SK-N-SH (cell line): Measurements from ENCODE around the gene STX18. TPM values are rescaled to one million over a fixed set of nuclear protein-coding genes. Genes with fewer than 3 reads are reported as not detected.

Experiments
- CTCF ChIA-PET: fragments of 300-600, 350-600 bp; formaldehyde crosslinking; extraction: SDS; loops from one replicate; lab custom pipeline; 2021; lab: Yijun Ruan, JAX
- POLR2A ChIA-PET: fragments of 350-600 bp; sonication (Branson Sonifier 250); formaldehyde crosslinking; extraction: SDS; loops from one replicate; lab custom pipeline; 2020; ENCODE audit warnings: antibody characterized with exemption, inconsistent platforms; lab: Yijun Ruan, JAX
- DNase-seq: peaks from one replicate; pipeline ENCODE4 v3.0.0; 2012
- H2AFZ ChIP-seq: fragments of 200-600 bp; sonication (generic); 2 replicates; pipeline ENCODE4 v1.8.1; 2016; ENCODE audit warnings: antibody characterized with exemption, mild to moderate bottlenecking, low read depth
- H3F3A ChIP-seq: fragments of 200-600 bp; sonication (generic); replicated peaks from 2 replicates; pipeline ENCODE3; 2016; ENCODE audit warnings: antibody characterized with exemption, mild to moderate bottlenecking; ENCODE audit not compliant: insufficient read depth
- H3K27ac ChIP-seq, 2 experiments: fragments of 200-500 bp in 1 of 2; fragments of 200-600 bp in 1 of 2; sonication (Bioruptor generic) in 1 of 2; sonication (generic), shearing (Covaris generic) in 1 of 2; 2 replicates each; pipeline versions ENCODE4 v1.5.1 to v1.6.1; 2014 to 2016; ENCODE audit warnings: low read depth in 2 of 2, inconsistent platforms in 1 of 2, low read length in 1 of 2, mild to moderate bottlenecking in 1 of 2, mixed read lengths in 1 of 2
- H3K27me3 ChIP-seq: fragments of 200-600 bp; sonication (generic), shearing (Covaris generic); 2 replicates; pipeline ENCODE4 v1.6.1; 2016; ENCODE audit warnings: mixed run types; ENCODE audit not compliant: insufficient read depth
- H3K36me3 ChIP-seq, 2 experiments: fragments of 200-500 bp in 1 of 2; fragments of 200-600 bp in 1 of 2; sonication (Bioruptor generic) in 1 of 2; sonication (generic) in 1 of 2; replicated peaks in 1 of 2; 2 replicates each; pipeline versions ENCODE3 to v1.5.1; 2014 to 2016; ENCODE audit warnings: low read length in 1 of 2, mild to moderate bottlenecking in 1 of 2; ENCODE audit not compliant: insufficient read depth in 2 of 2, control insufficient read depth in 1 of 2
- H3K4me1 ChIP-seq, 2 experiments: fragments of 200-500 bp in 1 of 2; fragments of 200-600 bp in 1 of 2; sonication (Bioruptor generic) in 1 of 2; sonication (generic), shearing (Covaris generic) in 1 of 2; 2 replicates each; pipeline versions ENCODE4 v1.5.1 to v1.6.1; 2014 to 2016; ENCODE audit warnings: low read depth in 1 of 2, low read length in 1 of 2, mixed run types in 1 of 2; ENCODE audit not compliant: insufficient read depth in 2 of 2, control insufficient read depth in 1 of 2
- H3K4me2 ChIP-seq: fragments of 200-600 bp; sonication (generic), shearing (Covaris generic); 2 replicates; pipeline ENCODE4 v1.6.1; 2017; ENCODE audit warnings: mixed run types
- H3K4me3 ChIP-seq, 2 experiments: fragments of 200-500 bp in 1 of 2; fragments of 200-600 bp in 1 of 2; sonication (Bioruptor generic) in 1 of 2; sonication (generic), shearing (Covaris generic) in 1 of 2; 2 replicates each; pipeline versions ENCODE4 v1.5.1 to v1.8.1; 2014 to 2016; ENCODE audit warnings: low read depth in 2 of 2, inconsistent platforms in 1 of 2, low read length in 1 of 2, mild to moderate bottlenecking in 1 of 2, mixed read lengths in 1 of 2, moderate library complexity in 1 of 2
- H3K79me2 ChIP-seq: fragments of 200-600 bp; sonication (generic); 2 replicates; pipeline ENCODE4 v1.8.1; 2017; ENCODE audit warnings: mild to moderate bottlenecking; ENCODE audit not compliant: insufficient read depth
- H3K9ac ChIP-seq: fragments of 200-600 bp; sonication (generic); 2 replicates; pipeline ENCODE4 v1.6.1; 2017; ENCODE audit warnings: mixed run types
- H3K9me2 ChIP-seq: fragments of 200-600 bp; sonication (generic); 2 replicates; pipeline ENCODE4 v1.6.1; 2017; ENCODE audit warnings: mixed run types
- H3K9me3 ChIP-seq: fragments of 200-600 bp; sonication (generic); 2 replicates; pipeline ENCODE4 v1.6.1; 2017; ENCODE audit warnings: mixed run types, mild to moderate bottlenecking, moderate library complexity
- H4K20me1 ChIP-seq: fragments of 200-600 bp; sonication (generic); 2 replicates; pipeline ENCODE4 v1.6.1; 2017; ENCODE audit warnings: mild to moderate bottlenecking, mixed run types; ENCODE audit not compliant: insufficient read depth
- FOSL2 ChIP-seq: IDR thresholded peaks from 2 replicates; pipeline ENCODE4 v1.4.0; 2012; ENCODE audit warnings: low read depth, mild to moderate bottlenecking, moderate library complexity, borderline replicate concordance
- FOXJ3 ChIP-seq: sonication (generic); formaldehyde crosslinking; IDR thresholded peaks from 2 replicates; pipeline ENCODE4 v1.5.1; 2020; ENCODE audit warnings: mild to moderate bottlenecking, missing genetic modification reagents
- GABPA ChIP-seq: IDR thresholded peaks from 2 replicates; pipeline ENCODE4 v1.4.0; 2012; ENCODE audit warnings: low read depth, mild to moderate bottlenecking
- JUND ChIP-seq: IDR thresholded peaks from 2 replicates; pipeline ENCODE4 v1.4.0; 2012
- MEF2A ChIP-seq: IDR thresholded peaks from 2 replicates; pipeline ENCODE4 v1.4.0; 2012; ENCODE audit warnings: low read depth, borderline replicate concordance
- NRF1 ChIP-seq: IDR thresholded peaks from 2 replicates; pipeline ENCODE4 v1.6.1; 2012; ENCODE audit warnings: low read depth, mild to moderate bottlenecking, low read length
- RAD21 ChIP-seq: IDR thresholded peaks from 2 replicates; pipeline ENCODE4 v1.6.1; 2012; ENCODE audit warnings: mild to moderate bottlenecking, low read length
- RFX5 ChIP-seq: IDR thresholded peaks from 2 replicates; pipeline ENCODE4 v1.6.1; 2012; ENCODE audit warnings: mild to moderate bottlenecking, improper control_type of control experiment, low read length
- RXRA ChIP-seq: IDR thresholded peaks from 2 replicates; pipeline ENCODE4 v1.4.0; 2012; ENCODE audit warnings: low read depth, mild to moderate bottlenecking, borderline replicate concordance
- SMC3 ChIP-seq: IDR thresholded peaks from 2 replicates; pipeline ENCODE4 v1.6.1; 2012; ENCODE audit warnings: low read depth, low read length, improper control_type of control experiment
- TAF1 ChIP-seq: IDR thresholded peaks from 2 replicates; pipeline ENCODE4 v1.6.1; 2012; ENCODE audit warnings: low read depth, mild to moderate bottlenecking, low read length, moderate library complexity, borderline replicate concordance
- TEAD4 ChIP-seq: IDR thresholded peaks from 2 replicates; pipeline ENCODE4 v1.4.0; 2012; ENCODE audit warnings: mild to moderate bottlenecking, borderline replicate concordance; ENCODE audit not compliant: insufficient read depth
- WGBS: methylation state at CpG from one replicate; pipeline ENCODE4 v1.1.6; 2017; ENCODE audit warnings: low lambda C conversion rate; 5-methylcytosine and 5-hydroxymethylcytosine counted together
- polyA plus RNA-seq, 3 experiments: library from polyadenylated mRNA; depleted of rRNA; stranded (reverse); fragments of >200 nt; gene quantifications; 2 replicates each; pipeline ENCODE4 v1.2.3, GENCODE V29; 2012
- TF ChIP-seq, protein P1 (sequence below): IDR thresholded peaks from 2 replicates; pipeline ENCODE4 v1.4.0; 2012; ENCODE audit warnings: low read depth
- TF ChIP-seq, protein P2 (sequence below): IDR thresholded peaks from 2 replicates; pipeline ENCODE4 v1.4.0; 2012; ENCODE audit warnings: low read depth, borderline replicate concordance
- TF ChIP-seq, protein P3 (sequence below): IDR thresholded peaks from 2 replicates; pipeline ENCODE4; 2012

STX18 gene
- polyA plus RNA-seq, 1 of the 3 experiments (the other 2 are of a cell fraction), result 17.3 TPM

DNA sequence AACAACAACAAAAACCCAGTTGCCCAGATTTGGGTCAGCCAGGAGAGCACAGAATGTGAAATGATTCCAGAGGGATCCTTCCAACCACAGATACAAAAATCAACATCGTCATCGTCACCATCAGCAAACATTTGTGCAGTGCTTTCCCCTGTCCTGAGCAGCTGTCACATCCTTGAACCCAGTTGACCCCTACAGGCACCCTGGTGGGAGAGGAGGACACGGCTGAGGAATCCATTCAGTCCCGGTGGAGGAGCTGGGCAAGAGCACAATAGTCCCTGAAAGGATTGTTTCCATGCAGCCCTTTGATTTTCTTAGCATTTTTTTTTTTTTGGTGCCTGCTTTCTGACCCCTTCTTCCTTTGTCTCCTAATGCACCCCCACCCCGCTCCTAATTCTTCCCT lies 37.1 kb upstream of the STX18 start:
- Histone ChIP-seq H3F3A (no peaks in the 10 kb centered on the region), H4K20me1 (no peaks in the 10 kb centered on the region), H3K79me2 (no peaks in the 10 kb centered on the region), H3K4me2 (no peak overlapping the region), H3K4me1 (no peaks in the 10 kb centered on the region; a peak in 1 of 4 replicates), H2AFZ (no peak overlapping the region), H3K27me3 (no peaks in the 10 kb centered on the region), H3K9ac (no peak overlapping the region), H3K36me3 (no peaks in the 10 kb centered on the region), H3K9me2 (no peaks in the 10 kb centered on the region), H3K9me3 (no peaks in the 10 kb centered on the region), H3K27ac (no peak overlapping the region), H3K4me3 (no peak overlapping the region)
- ChIA-PET CTCF (interaction anchor here (1.1 kb wide), 1 partner anchor 59 kb away, joined by 3 read pairs; no protein-coding TSS in a partner anchor), POLR2A (no interaction called here)
- 83% methylated on average over 5 of the region's 5 CpGs for WGBS
- TF ChIP-seq, protein P1, sequence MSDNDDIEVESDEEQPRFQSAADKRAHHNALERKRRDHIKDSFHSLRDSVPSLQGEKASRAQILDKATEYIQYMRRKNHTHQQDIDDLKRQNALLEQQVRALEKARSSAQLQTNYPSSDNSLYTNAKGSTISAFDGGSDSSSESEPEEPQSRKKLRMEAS, result no peak
- TF ChIP-seq SMC3, result no peak
- TF ChIP-seq JUND, result no peak
- TF ChIP-seq, protein P2, sequence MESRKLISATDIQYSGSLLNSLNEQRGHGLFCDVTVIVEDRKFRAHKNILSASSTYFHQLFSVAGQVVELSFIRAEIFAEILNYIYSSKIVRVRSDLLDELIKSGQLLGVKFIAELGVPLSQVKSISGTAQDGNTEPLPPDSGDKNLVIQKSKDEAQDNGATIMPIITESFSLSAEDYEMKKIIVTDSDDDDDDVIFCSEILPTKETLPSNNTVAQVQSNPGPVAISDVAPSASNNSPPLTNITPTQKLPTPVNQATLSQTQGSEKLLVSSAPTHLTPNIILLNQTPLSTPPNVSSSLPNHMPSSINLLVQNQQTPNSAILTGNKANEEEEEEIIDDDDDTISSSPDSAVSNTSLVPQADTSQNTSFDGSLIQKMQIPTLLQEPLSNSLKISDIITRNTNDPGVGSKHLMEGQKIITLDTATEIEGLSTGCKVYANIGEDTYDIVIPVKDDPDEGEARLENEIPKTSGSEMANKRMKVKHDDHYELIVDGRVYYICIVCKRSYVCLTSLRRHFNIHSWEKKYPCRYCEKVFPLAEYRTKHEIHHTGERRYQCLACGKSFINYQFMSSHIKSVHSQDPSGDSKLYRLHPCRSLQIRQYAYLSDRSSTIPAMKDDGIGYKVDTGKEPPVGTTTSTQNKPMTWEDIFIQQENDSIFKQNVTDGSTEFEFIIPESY, result no peak
- no peak for TF ChIP-seq RFX5
- no peak for TF ChIP-seq MEF2A
- no peak for TF ChIP-seq NRF1
- TF ChIP-seq, protein P3, sequence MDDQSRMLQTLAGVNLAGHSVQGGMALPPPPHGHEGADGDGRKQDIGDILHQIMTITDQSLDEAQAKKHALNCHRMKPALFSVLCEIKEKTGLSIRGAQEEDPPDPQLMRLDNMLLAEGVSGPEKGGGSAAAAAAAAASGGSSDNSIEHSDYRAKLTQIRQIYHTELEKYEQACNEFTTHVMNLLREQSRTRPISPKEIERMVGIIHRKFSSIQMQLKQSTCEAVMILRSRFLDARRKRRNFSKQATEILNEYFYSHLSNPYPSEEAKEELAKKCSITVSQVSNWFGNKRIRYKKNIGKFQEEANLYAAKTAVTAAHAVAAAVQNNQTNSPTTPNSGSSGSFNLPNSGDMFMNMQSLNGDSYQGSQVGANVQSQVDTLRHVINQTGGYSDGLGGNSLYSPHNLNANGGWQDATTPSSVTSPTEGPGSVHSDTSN, result no peak
- TF ChIP-seq TEAD4, result no peak
- DNase-seq, result no peak

DNA sequence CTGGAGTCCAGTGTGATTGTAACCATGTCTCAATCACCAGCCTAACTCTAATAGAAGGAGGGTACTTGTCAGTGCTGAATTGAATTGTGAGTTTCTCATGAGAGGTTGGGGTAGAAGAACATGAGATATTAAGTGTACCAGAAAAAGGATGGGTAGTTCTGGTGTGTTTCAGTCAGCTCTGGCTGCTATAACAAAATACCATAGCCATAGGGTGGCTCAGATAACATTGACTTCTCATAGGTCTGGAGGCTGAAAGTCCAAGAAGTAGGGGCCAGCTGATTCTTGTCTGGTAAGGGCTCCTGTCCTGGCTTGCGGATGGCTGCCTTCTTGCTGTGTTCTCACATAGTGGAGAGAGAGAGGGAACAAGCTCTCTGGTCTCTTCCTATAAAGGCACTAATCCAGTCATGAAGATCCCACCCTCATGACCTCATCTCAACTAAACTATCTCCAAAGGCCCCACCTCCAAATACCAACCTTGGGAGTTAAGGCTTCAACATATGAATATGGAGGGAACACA lies 35.6 kb upstream of the STX18 start:
- no peak for DNase-seq
- Histone ChIP-seq H3K79me2 (no peaks in the 10 kb centered on the region), H3K4me1 (no peaks in the 10 kb centered on the region; a peak in 1 of 4 replicates), H2AFZ (no peak overlapping the region), H3K9ac (no peak overlapping the region), H3F3A (no peaks in the 10 kb centered on the region), H3K9me2 (no peaks in the 10 kb centered on the region), H3K27me3 (no peaks in the 10 kb centered on the region), H3K4me2 (no peak overlapping the region), H3K27ac (no peak overlapping the region), H3K4me3 (no peak overlapping the region), H3K36me3 (no peaks in the 10 kb centered on the region), H4K20me1 (no peaks in the 10 kb centered on the region), H3K9me3 (no peaks in the 10 kb centered on the region)
- ChIA-PET CTCF (interaction anchor here (1.5 kb wide), 1 partner anchor 16 kb away, joined by 3 read pairs; no protein-coding TSS in a partner anchor), POLR2A (no interaction called here)
- WGBS, result 33% methylated on average over 1 of the region's 1 CpG
- TF ChIP-seq TAF1 (no peak), FOSL2 (no peak), RXRA (no peak), NRF1 (no peak), RAD21 (no peak), GABPA (no peak), FOXJ3 (CRISPR knock-in tag) (no peak)
- TF ChIP-seq, protein P2, result no peak
- TF ChIP-seq, protein P3, result no peak
